ENCODE measurements around the gene MROH2A. TPM values are rescaled to one million over a fixed set of nuclear protein-coding genes. Genes with fewer than 3 reads are reported as not detected.

Gene MROH2A
- polyA plus RNA-seq, 3 donors = not detected

GRCh38 chr2:233795735-233796171 is 17.6 kb downstream of the MROH2A start:
- Histone ChIP-seq H3K27me3 (ENCODE audit: control insufficient read depth in 2 of 2, insufficient read depth in 2 of 2, low read length in 2 of 2) (no peaks in the 10 kb centered on the region), H2AFZ (ENCODE audit: insufficient read depth, low read depth, low read length, poor library complexity, severe bottlenecking) (no peak overlapping the region), H3K9me3 (replicated peaks in 1 of 2; ENCODE audit: control insufficient read depth in 1 of 2, insufficient read depth in 1 of 2, low read length in 2 of 2) (no peaks in the 10 kb centered on the region), H4K20me1 (ENCODE audit: insufficient read depth, low read length) (no peaks in the 10 kb centered on the region), H3K79me2 (ENCODE audit: insufficient read depth, low read length) (no peaks in the 10 kb centered on the region), H3K27ac (ENCODE audit: low read depth in 1 of 2, low read length in 2 of 2) (no peak overlapping the region), H3K36me3 (replicated peaks in 1 of 2; ENCODE audit: control insufficient read depth in 1 of 2, insufficient read depth in 2 of 2, low read length in 2 of 2) (no peaks in the 10 kb centered on the region), H3K4me2 (replicated peaks; ENCODE audit: extremely low read depth, low read length, poor library complexity, severe bottlenecking) (no peak overlapping the region), H3K4me1 (ENCODE audit: control insufficient read depth in 1 of 2, insufficient read depth in 2 of 2, low read length in 2 of 2) (no peaks in the 10 kb centered on the region), H3K4me3 (replicated peaks in 1 of 3; ENCODE audit: low read depth in 2 of 3, low read length in 3 of 3) (no peak overlapping the region), H3K9ac (ENCODE audit: insufficient read depth, low read length, poor library complexity, severe bottlenecking) (no peak overlapping the region)
- intact Hi-C loops (cut with micrococcal nuclease) = no loop called here
- WGBS (ENCODE audit: insufficient coverage) = 97% methylated on average over 13 of the region's 13 CpGs
- Mint-ChIP-seq H3K27ac (no peak overlapping the region), H3K4me3 (no peak overlapping the region), H3K4me1 (no peaks in the 10 kb centered on the region), H3K36me3 (no peaks in the 10 kb centered on the region), H3K27me3 (ENCODE audit: low read depth in 3 of 3) (peaks cover 0 to 9% (median 7%) of the 10 kb centered on the region in 3 donors), H3K9me3 (peaks cover 0 to 2% (median 0%) of the 10 kb centered on the region in 7 donors)
- DNase-seq = no peak
- no peak for TF ChIP-seq CTCF (IDR thresholded peaks at IDR 0.05)

DNA sequence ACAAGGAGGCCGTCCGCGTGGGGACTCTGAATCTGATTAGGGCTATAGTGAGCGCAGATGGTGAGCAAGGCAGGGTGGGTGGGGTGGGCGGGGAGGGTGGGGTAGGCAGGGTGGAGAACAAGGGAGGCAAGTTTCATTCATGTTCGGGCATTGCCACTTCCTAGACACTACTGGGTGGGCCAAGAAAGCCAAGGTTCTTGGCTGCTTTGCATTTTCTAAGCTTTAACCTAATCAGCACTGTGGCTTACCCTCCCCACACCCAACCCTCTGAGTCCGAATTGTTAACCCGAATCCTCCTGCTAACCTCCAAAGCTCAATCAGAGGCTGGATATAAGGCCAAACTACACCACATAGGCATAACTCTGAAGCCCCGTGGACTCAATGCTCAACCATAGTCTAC is 18.1 kb downstream of the MROH2A start:
- Mint-ChIP-seq H3K4me1 (no peaks in the 10 kb centered on the region), H3K27me3 (ENCODE audit: low read depth in 3 of 3) (peaks cover 0 to 9% (median 7%) of the 10 kb centered on the region in 3 donors), H3K4me3 (no peak overlapping the region), H3K36me3 (no peaks in the 10 kb centered on the region), H3K27ac (no peak overlapping the region), H3K9me3 (peaks cover 0 to 2% (median 0%) of the 10 kb centered on the region in 7 donors)
- Histone ChIP-seq H3K36me3 (replicated peaks in 1 of 2; ENCODE audit: control insufficient read depth in 1 of 2, insufficient read depth in 2 of 2, low read length in 2 of 2) (no peaks in the 10 kb centered on the region), H3K4me3 (replicated peaks in 1 of 3; ENCODE audit: low read depth in 2 of 3, low read length in 3 of 3) (no peak overlapping the region), H3K4me1 (ENCODE audit: control insufficient read depth in 1 of 2, insufficient read depth in 2 of 2, low read length in 2 of 2) (no peaks in the 10 kb centered on the region), H4K20me1 (ENCODE audit: insufficient read depth, low read length) (no peaks in the 10 kb centered on the region), H3K4me2 (replicated peaks; ENCODE audit: extremely low read depth, low read length, poor library complexity, severe bottlenecking) (no peak overlapping the region), H3K9ac (ENCODE audit: insufficient read depth, low read length, poor library complexity, severe bottlenecking) (no peak overlapping the region), H3K27me3 (ENCODE audit: control insufficient read depth in 2 of 2, insufficient read depth in 2 of 2, low read length in 2 of 2) (no peaks in the 10 kb centered on the region), H3K27ac (ENCODE audit: low read depth in 1 of 2, low read length in 2 of 2) (no peak overlapping the region), H3K9me3 (replicated peaks in 1 of 2; ENCODE audit: control insufficient read depth in 1 of 2, insufficient read depth in 1 of 2, low read length in 2 of 2) (no peaks in the 10 kb centered on the region), H2AFZ (ENCODE audit: insufficient read depth, low read depth, low read length, poor library complexity, severe bottlenecking) (no peak overlapping the region), H3K79me2 (ENCODE audit: insufficient read depth, low read length) (no peaks in the 10 kb centered on the region)
- intact Hi-C loops (cut with micrococcal nuclease) = no loop called here
- no peak for TF ChIP-seq CTCF (IDR thresholded peaks at IDR 0.05)
- no peak for DNase-seq
- WGBS (ENCODE audit: insufficient coverage) = 92% methylated on average over 3 of the region's 9 CpGs
